GM18511 (cell line): Measurements from ENCODE around the gene SCML1.
"Not testable (repeated sequence)": the region's sequence is repeated elsewhere in the genome, so short reads cannot be mapped to it uniquely, and the experiment has no call there.

Experiments used
- ATAC-seq: cut with Tn5 transposase; IDR thresholded peaks from one replicate; pipeline ENCODE4 v1.9.1; 2021; ENCODE audit warnings: mild to moderate bottlenecking, moderate library complexity; ENCODE audit not compliant: unreplicated experiment

Gene SCML1

GRCh38 chrX:17738737-17739535, 1.6 kb downstream of the SCML1 start:
- no peak for ATAC-seq

GRCh38 chrX:17740137-17741122, 3.1 kb downstream of the SCML1 start:
- ATAC-seq: no peak

GRCh38 chrX:17741123-17741511, 3.8 kb downstream of the SCML1 start:
- ATAC-seq: no peak

- no peak for ATAC-seq
These were observed 6.6 kb downstream of the SCML1 start for GRCh38 chrX:17743913-17744312.

- ATAC-seq: no peak
These were observed 7.7 kb downstream of the SCML1 start for GRCh38 chrX:17744896-17745523.

GRCh38 chrX:17747692-17748091, 10.4 kb downstream of the SCML1 start:
- no peak for ATAC-seq

GRCh38 chrX:17748684-17749083, 11.4 kb downstream of the SCML1 start:
- no peak for ATAC-seq

- no peak for ATAC-seq
These were observed 13.1 kb downstream of the SCML1 start for GRCh38 chrX:17750436-17750835.

GRCh38 chrX:17758382-17758781, 21.1 kb downstream of the SCML1 start:
- ATAC-seq: peak; percentile 94

- ATAC-seq: no peak
These were observed 22.7 kb downstream of the SCML1 start for GRCh38 chrX:17759990-17760389.

GRCh38 chrX:17767734-17768133, 30.4 kb downstream of the SCML1 start:
- no peak for ATAC-seq

- ATAC-seq: no peak
These were observed 31.7 kb downstream of the SCML1 start for GRCh38 chrX:17768997-17769396.

- ATAC-seq: no peak
These were observed 32.5 kb downstream of the SCML1 start for GRCh38 chrX:17769701-17770269.

GRCh38 chrX:17773221-17773876, 36.1 kb downstream of the SCML1 start:
- no peak for ATAC-seq

GRCh38 chrX:17774053-17774452, 36.8 kb downstream of the SCML1 start:
- no peak for ATAC-seq

- ATAC-seq: no peak
These were observed 41.7 kb downstream of the SCML1 start for GRCh38 chrX:17778997-17779396.

GRCh38 chrX:17779434-17779833, 42.1 kb downstream of the SCML1 start:
- no peak for ATAC-seq

GRCh38 chrX:17786554-17787347, 49.5 kb downstream of the SCML1 start:
- ATAC-seq: not testable (repeated sequence)

GRCh38 chrX:17787557-17787956, 50.3 kb downstream of the SCML1 start:
- ATAC-seq: no peak

GRCh38 chrX:17788439-17788838, 51.1 kb downstream of the SCML1 start:
- ATAC-seq: no peak
